GM21528 (cell line): Measurements from ENCODE around the gene UMPS.

Experiments used
- ATAC-seq: cut with Tn5 transposase; IDR thresholded peaks from one replicate; pipeline ENCODE4 v1.9.1; 2021; ENCODE audit warnings: mild to moderate bottlenecking, moderate library complexity; ENCODE audit not compliant: unreplicated experiment, low FRiP score

The UMPS gene

GRCh38 chr3:124761935-124762660, 31.8 kb downstream of the UMPS start:
- no peak for ATAC-seq

GRCh38 chr3:124762661-124763011, 32.4 kb downstream of the UMPS start:
- ATAC-seq: no peak

GRCh38 chr3:124763206-124763605, 33.0 kb downstream of the UMPS start:
- no peak for ATAC-seq

GRCh38 chr3:124763644-124764358, 33.5 kb downstream of the UMPS start:
- ATAC-seq: no peak

- no peak for ATAC-seq
Measured at GRCh38 chr3:124764746-124765145, 34.5 kb downstream of the UMPS start.

GRCh38 chr3:124765197-124765840, 35.1 kb downstream of the UMPS start:
- ATAC-seq: no peak

GRCh38 chr3:124766113-124767095, 36.2 kb downstream of the UMPS start:
- ATAC-seq: no peak

GRCh38 chr3:124767264-124767663, 37.0 kb downstream of the UMPS start:
- ATAC-seq: no peak

- ATAC-seq: no peak
Measured at GRCh38 chr3:124767691-124768090, 37.4 kb downstream of the UMPS start.

- no peak for ATAC-seq
Measured at GRCh38 chr3:124768812-124769211, 38.6 kb downstream of the UMPS start.

- ATAC-seq: no peak
Measured at GRCh38 chr3:124769462-124769861, 39.2 kb downstream of the UMPS start.

- ATAC-seq: no peak
Measured at GRCh38 chr3:124770336-124771082, 40.3 kb downstream of the UMPS start.

- ATAC-seq: no peak
Measured at GRCh38 chr3:124771083-124771445, 40.8 kb downstream of the UMPS start.

GRCh38 chr3:124772081-124772831, 42.0 kb downstream of the UMPS start:
- no peak for ATAC-seq

- ATAC-seq: no peak
Measured at GRCh38 chr3:124773351-124774326, 43.4 kb downstream of the UMPS start.

GRCh38 chr3:124774327-124774718, 44.1 kb downstream of the UMPS start:
- no peak for ATAC-seq

- ATAC-seq: no peak
Measured at GRCh38 chr3:124774841-124775402, 44.7 kb downstream of the UMPS start.

GRCh38 chr3:124775877-124776276, 45.6 kb downstream of the UMPS start:
- ATAC-seq: no peak
